Measurements from ENCODE around the gene TMTC1. TPM values are rescaled to one million over a fixed set of nuclear protein-coding genes. Genes with fewer than 3 reads are reported as not detected.

Gene TMTC1
- total RNA-seq, 4 donors from 2014 or later: 7.4 to 25.6 (median 15.4) TPM

DNA sequence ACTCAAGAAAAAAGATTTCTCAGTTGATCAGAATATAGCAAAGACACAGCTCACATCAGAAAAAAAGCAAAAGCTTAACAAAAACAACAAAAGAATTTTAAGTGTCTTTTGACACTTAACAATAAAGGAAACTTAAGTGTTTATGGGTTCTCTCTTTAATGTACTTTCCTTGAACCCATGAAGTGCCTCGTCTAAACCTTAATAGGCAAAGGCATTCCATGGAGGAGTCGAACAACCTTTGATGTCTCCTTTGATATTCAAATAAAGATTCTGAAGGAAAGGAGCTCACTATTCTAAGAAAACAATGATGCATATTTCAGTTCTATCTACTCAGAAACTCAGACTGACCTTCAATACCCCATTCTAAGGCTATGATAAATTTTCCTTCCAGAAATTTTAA is 116.7 kb downstream of the TMTC1 start:
- no peaks in the 10 kb centered on the region for H3K36me3 ChIP-seq
- no peak overlapping the region for H3K4me3 ChIP-seq
- TF ChIP-seq, protein P1, sequence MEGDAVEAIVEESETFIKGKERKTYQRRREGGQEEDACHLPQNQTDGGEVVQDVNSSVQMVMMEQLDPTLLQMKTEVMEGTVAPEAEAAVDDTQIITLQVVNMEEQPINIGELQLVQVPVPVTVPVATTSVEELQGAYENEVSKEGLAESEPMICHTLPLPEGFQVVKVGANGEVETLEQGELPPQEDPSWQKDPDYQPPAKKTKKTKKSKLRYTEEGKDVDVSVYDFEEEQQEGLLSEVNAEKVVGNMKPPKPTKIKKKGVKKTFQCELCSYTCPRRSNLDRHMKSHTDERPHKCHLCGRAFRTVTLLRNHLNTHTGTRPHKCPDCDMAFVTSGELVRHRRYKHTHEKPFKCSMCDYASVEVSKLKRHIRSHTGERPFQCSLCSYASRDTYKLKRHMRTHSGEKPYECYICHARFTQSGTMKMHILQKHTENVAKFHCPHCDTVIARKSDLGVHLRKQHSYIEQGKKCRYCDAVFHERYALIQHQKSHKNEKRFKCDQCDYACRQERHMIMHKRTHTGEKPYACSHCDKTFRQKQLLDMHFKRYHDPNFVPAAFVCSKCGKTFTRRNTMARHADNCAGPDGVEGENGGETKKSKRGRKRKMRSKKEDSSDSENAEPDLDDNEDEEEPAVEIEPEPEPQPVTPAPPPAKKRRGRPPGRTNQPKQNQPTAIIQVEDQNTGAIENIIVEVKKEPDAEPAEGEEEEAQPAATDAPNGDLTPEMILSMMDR (IDR thresholded peaks at IDR 0.05): no peak
- TF ChIP-seq POLR2A (IDR thresholded peaks at IDR 0.05): no peak
- H3K4me1 ChIP-seq: no peaks in the 10 kb centered on the region
- H3K27me3 ChIP-seq: no peaks in the 10 kb centered on the region
- no peak overlapping the region for H3K27ac ChIP-seq
- no peak for DNase-seq
- no peaks in the 10 kb centered on the region for H3K9me3 ChIP-seq

DNA sequence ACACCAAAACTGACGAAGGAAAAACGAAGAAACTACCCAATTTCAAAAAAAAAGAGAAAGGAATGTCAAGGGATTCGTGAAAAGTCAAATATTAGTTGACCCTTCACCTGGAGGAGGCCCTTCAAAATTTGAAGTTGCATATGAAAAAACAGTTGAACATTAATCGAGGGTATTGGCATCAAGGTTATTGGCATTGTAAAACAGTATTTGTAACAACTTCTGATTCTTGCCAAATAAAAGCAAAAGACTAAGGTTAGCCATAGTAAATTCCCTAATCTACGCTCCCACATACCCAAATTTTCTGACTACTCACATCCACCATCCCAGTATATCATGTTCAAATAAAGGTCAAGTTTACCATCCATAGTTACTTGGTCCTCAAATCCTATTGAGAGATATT is 118.6 kb downstream of the TMTC1 start:
- TF ChIP-seq POLR2A (IDR thresholded peaks at IDR 0.05): no peak
- TF ChIP-seq, protein P1 (IDR thresholded peaks at IDR 0.05): no peak

DNA sequence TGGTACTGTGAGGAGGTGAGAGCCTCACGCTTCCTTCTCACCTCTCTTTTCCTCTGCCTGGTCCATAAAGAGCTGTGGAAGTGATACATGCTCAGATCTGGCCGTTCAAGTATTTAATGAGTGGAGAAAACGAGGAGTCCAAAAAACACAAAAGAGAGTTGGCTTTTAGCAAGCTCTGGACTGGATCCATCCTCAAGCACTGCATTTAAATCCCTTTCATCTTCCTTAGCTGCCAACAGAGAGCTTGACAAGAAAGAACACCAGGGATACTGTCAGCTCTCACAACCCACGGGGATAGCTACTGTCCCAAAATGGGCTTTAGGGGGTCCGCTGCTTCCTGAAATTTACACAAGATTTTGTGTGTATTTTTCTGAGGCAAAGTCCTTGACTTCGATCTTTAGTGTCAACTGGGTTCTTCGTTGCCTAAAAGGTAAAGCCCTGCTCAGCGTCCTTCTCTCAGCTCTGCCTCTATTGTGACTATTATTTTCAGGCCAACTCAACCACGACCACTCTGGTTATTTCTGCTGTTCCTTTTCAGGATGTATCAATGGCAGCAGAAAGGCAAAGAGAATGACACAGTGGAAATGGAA is 120.9 kb downstream of the TMTC1 start:
- no peak overlapping the region for H3K4me3 ChIP-seq
- no peak for DNase-seq
- H3K4me1 ChIP-seq: no peaks in the 10 kb centered on the region
- no peaks in the 10 kb centered on the region for H3K9me3 ChIP-seq
- H3K27ac ChIP-seq: no peak overlapping the region
- H3K27me3 ChIP-seq: no peaks in the 10 kb centered on the region
- H3K36me3 ChIP-seq: no peaks in the 10 kb centered on the region
- TF ChIP-seq, protein P1 (IDR thresholded peaks at IDR 0.05): no peak
- TF ChIP-seq POLR2A (IDR thresholded peaks at IDR 0.05): no peak

More for the DNA sequence above, 118.6 kb downstream of the TMTC1 start:
- Histone ChIP-seq H3K4me1 (no peaks in the 10 kb centered on the region), H3K27ac (no peak overlapping the region), H3K4me3 (no peak overlapping the region), H3K9me3 (no peaks in the 10 kb centered on the region), H3K36me3 (no peaks in the 10 kb centered on the region), H3K27me3 (no peaks in the 10 kb centered on the region)
- no peak for DNase-seq

DNA sequence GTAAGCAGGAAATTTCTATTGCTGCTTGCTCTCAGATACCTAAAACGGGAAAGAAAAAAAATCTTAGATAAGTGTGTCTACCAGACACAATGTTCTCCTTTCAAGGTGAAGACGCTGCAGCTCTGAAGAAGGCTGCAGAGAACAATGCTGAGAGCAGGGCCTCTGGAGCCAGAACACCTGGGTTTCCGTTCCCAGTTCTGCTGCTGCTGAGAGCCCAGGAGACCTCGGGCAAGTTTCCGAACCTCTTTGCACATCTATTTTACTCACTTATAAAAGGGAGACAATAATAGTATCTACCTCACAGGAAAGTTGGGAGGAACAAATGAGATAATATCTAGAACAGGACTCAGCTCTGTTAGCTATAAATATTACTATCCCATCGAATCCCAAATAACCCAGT is 122.9 kb downstream of the TMTC1 start:
- no peaks in the 10 kb centered on the region for H3K27me3 ChIP-seq
- no peak for TF ChIP-seq POLR2A (IDR thresholded peaks at IDR 0.05)
- TF ChIP-seq, protein P1 (IDR thresholded peaks at IDR 0.05): no peak
- H3K36me3 ChIP-seq: no peaks in the 10 kb centered on the region
- no peaks in the 10 kb centered on the region for H3K4me1 ChIP-seq
- H3K4me3 ChIP-seq: no peak overlapping the region
- no peaks in the 10 kb centered on the region for H3K9me3 ChIP-seq
- no peak overlapping the region for H3K27ac ChIP-seq
- DNase-seq: no peak

DNA sequence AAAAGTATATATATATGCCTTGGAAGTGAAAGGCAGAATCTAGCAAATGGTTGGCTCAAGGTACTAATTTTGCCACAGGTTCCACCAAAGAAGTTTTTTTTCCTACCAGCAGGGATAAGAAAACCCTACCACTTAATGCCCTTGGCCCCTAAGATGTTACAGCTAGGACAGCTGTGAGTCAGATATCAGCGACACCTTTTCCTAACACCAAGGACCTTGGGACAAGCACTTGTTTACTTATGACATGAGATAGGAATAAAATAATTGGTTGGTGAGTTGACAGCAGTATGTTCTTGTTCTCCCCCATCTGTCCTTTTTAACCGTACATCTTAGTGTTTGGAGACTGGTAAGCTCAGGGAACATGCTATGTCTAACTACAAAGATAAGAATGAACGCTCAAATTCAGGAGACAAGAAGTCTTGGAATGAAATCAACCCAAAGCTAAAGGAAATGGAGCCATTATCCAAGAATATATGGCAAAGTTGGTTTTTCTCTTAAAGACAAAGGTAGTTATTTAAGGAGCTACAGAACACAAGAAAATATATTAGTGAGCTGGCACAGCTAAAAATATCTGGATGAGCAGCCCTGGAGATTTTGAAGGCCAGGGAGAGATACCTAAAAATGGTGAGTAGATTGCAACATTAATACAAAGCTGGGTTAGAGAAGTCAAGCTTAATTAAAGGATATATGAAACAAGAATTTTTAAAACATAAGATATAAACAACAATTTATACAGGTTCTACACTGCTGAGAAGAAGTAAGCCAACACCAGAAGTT is 126.8 kb downstream of the TMTC1 start:
- TF ChIP-seq, protein P1 (IDR thresholded peaks at IDR 0.05): no peak
- Histone ChIP-seq H3K36me3 (no peaks in the 10 kb centered on the region), H3K27me3 (no peaks in the 10 kb centered on the region), H3K4me3 (no peak overlapping the region), H3K4me1 (no peaks in the 10 kb centered on the region), H3K9me3 (no peaks in the 10 kb centered on the region), H3K27ac (no peak overlapping the region)
- no peak for DNase-seq
